H9 (cell line): ENCODE measurements around the gene CCDC33. TPM values are rescaled to one million over a fixed set of nuclear protein-coding genes. Genes with fewer than 3 reads are reported as not detected.
A peak's percentile ranks its signal among the peaks of the same experiment; 100 is the strongest.

ENCODE experiments used
- DNase-seq: peaks from one replicate; pipeline ENCODE4 v3.0.0-alpha.2; 2017
- H2AFZ ChIP-seq: one replicate; pipeline ENCODE4 v1.6.1; 2013; ENCODE audit warnings: mild to moderate bottlenecking, low read length, control low read depth, moderate library complexity
- H2AK5ac ChIP-seq: 2 replicates; pipeline ENCODE4 v1.6.1; 2013; ENCODE audit warnings: low read length, control low read depth, mixed read lengths; ENCODE audit not compliant: insufficient read length
- H2BK120ac ChIP-seq: one replicate; pipeline ENCODE4 v1.6.1; 2013; ENCODE audit warnings: low read depth, mild to moderate bottlenecking, low read length, control low read depth, inconsistent platforms; ENCODE audit not compliant: poor library complexity, severe bottlenecking
- H2BK12ac ChIP-seq: 2 replicates; pipeline ENCODE4 v1.6.1; 2013; ENCODE audit warnings: low read length, control low read depth, mixed read lengths, low read depth; ENCODE audit not compliant: insufficient read length
- H2BK15ac ChIP-seq: 2 replicates; pipeline ENCODE4 v1.6.1; 2013; ENCODE audit warnings: low read depth, low read length, control low read depth
- H2BK20ac ChIP-seq: one replicate; pipeline ENCODE4 v1.6.1; 2013; ENCODE audit warnings: low read depth, mild to moderate bottlenecking, low read length, control low read depth, inconsistent platforms; ENCODE audit not compliant: poor library complexity, severe bottlenecking
- H2BK5ac ChIP-seq: 2 replicates; pipeline ENCODE4 v1.6.1; 2013; ENCODE audit warnings: low read length, control low read depth, mixed read lengths; ENCODE audit not compliant: insufficient read length
- H3K14ac ChIP-seq: 2 replicates; pipeline ENCODE4 v1.6.1; 2013; ENCODE audit warnings: low read length, control low read depth; ENCODE audit not compliant: insufficient read depth
- H3K18ac ChIP-seq: 2 replicates; pipeline ENCODE4 v1.6.1; 2013; ENCODE audit warnings: low read depth, mild to moderate bottlenecking, mixed read lengths, low read length, control low read depth; ENCODE audit not compliant: insufficient read length
- H3K23ac ChIP-seq: 2 replicates; pipeline ENCODE4 v1.6.1; 2013; ENCODE audit warnings: low read length, control low read depth, mixed read lengths, low read depth; ENCODE audit not compliant: insufficient read length
- H3K23me2 ChIP-seq: 2 replicates; pipeline ENCODE4 v1.6.1; 2013; ENCODE audit warnings: low read depth, mild to moderate bottlenecking, mixed read lengths, low read length, control low read depth; ENCODE audit not compliant: insufficient read length, poor library complexity, severe bottlenecking
- H3K27ac ChIP-seq: 2 replicates; pipeline ENCODE4 v1.5.1; 2013; ENCODE audit warnings: low read length, control low read depth, mixed read lengths, low read depth; ENCODE audit not compliant: insufficient read length
- H3K27me3 ChIP-seq: 2 replicates; pipeline ENCODE4 v1.6.1; 2013; ENCODE audit warnings: low read length, control low read depth, inconsistent platforms; ENCODE audit not compliant: insufficient read depth
- H3K4ac ChIP-seq: 2 replicates; pipeline ENCODE4 v1.6.1; 2013; ENCODE audit warnings: low read depth, mild to moderate bottlenecking, control low read depth, inconsistent platforms, low read length, moderate library complexity
- H3K4me1 ChIP-seq: 2 replicates; pipeline ENCODE4 v1.6.1; 2013; ENCODE audit warnings: low read length, control low read depth, inconsistent platforms; ENCODE audit not compliant: insufficient read depth
- H3K4me2 ChIP-seq: 2 replicates; pipeline ENCODE4 v1.6.1; 2013; ENCODE audit warnings: low read length, control low read depth, mixed read lengths; ENCODE audit not compliant: insufficient read length, insufficient read depth
- H3K56ac ChIP-seq: 2 replicates; pipeline ENCODE4 v1.6.1; 2013; ENCODE audit warnings: low read depth, mild to moderate bottlenecking, mixed read lengths, low read length, control low read depth; ENCODE audit not compliant: insufficient read length
- H3K79me1 ChIP-seq: 2 replicates; pipeline ENCODE4 v1.6.1; 2013; ENCODE audit warnings: low read depth, mild to moderate bottlenecking, moderate library complexity, low read length, control low read depth, inconsistent platforms; ENCODE audit not compliant: insufficient read depth, poor library complexity, severe bottlenecking
- H3K79me2 ChIP-seq: 2 replicates; pipeline ENCODE4 v1.6.1; 2013; ENCODE audit warnings: low read length, control low read depth, inconsistent platforms; ENCODE audit not compliant: insufficient read depth
- H3K9ac ChIP-seq: 2 replicates; pipeline ENCODE4 v1.6.1; 2013; ENCODE audit warnings: low read length, control low read depth, mixed read lengths; ENCODE audit not compliant: insufficient read length; ENCODE audit errors: extremely low read depth
- H3K9me3 ChIP-seq: one replicate; pipeline ENCODE4 v1.6.1; 2013; ENCODE audit warnings: low read depth, low read length, inconsistent platforms; ENCODE audit not compliant: control insufficient read depth
- H3T11ph ChIP-seq: one replicate; pipeline ENCODE4 v1.6.1; 2013; ENCODE audit warnings: mild to moderate bottlenecking, low read length, control low read depth, inconsistent platforms
- H4K20me1 ChIP-seq: one replicate; pipeline ENCODE4 v1.6.1; 2013; ENCODE audit not compliant: control insufficient read depth, insufficient read length, insufficient read depth
- H4K5ac ChIP-seq: 2 replicates; pipeline ENCODE4 v1.6.1; 2013; ENCODE audit warnings: low read depth, mild to moderate bottlenecking, mixed read lengths, low read length, control low read depth; ENCODE audit not compliant: insufficient read length
- H4K8ac ChIP-seq: replicated peaks from 2 replicates; pipeline ENCODE4 v1.6.1; 2013; ENCODE audit warnings: low read length, control low read depth, mixed read lengths, low read depth; ENCODE audit not compliant: insufficient read length
- H4K91ac ChIP-seq: 2 replicates; pipeline ENCODE4 v1.6.1; 2013; ENCODE audit warnings: low read depth, mild to moderate bottlenecking, moderate library complexity, mixed read lengths, low read length, control low read depth; ENCODE audit not compliant: insufficient read length
- H3K27ac Mint-ChIP-seq, 3 experiments: 2 replicates in 2 of 3; 3 replicates in 1 of 3; pipeline ENCODE4 v1.8.0; 2020 to 2021; ENCODE audit warnings: mixed read lengths in 3 of 3, mild to moderate bottlenecking in 1 of 3, moderate library complexity in 1 of 3
- H3K27me3 Mint-ChIP-seq: 2 replicates; pipeline ENCODE4 v1.8.0; 2021; ENCODE audit warnings: low read depth, mild to moderate bottlenecking, moderate library complexity, mixed read lengths
- H3K36me3 Mint-ChIP-seq, 3 experiments: 2 replicates in 2 of 3; 3 replicates in 1 of 3; pipeline ENCODE4 v1.8.0; 2020 to 2021; ENCODE audit warnings: low read depth in 3 of 3, mixed read lengths in 3 of 3; ENCODE audit not compliant: insufficient read depth in 1 of 3
- H3K4me1 Mint-ChIP-seq, 2 experiments: 2 replicates each; pipeline ENCODE4 v1.8.0; 2020; ENCODE audit warnings: mixed read lengths in 2 of 2
- H3K4me3 Mint-ChIP-seq, 2 experiments: 2 replicates in 1 of 2; 3 replicates in 1 of 2; pipeline ENCODE4 v1.8.0; 2020 to 2021; ENCODE audit warnings: mild to moderate bottlenecking in 2 of 2, mixed read lengths in 2 of 2, moderate library complexity in 1 of 2
- H3K9me3 Mint-ChIP-seq, 2 experiments: 2 replicates in 1 of 2; 3 replicates in 1 of 2; pipeline ENCODE4 v1.8.0; 2020; ENCODE audit warnings: mild to moderate bottlenecking in 2 of 2, mixed read lengths in 2 of 2, moderate library complexity in 1 of 2
- CTCF ChIP-seq: fragments of 200-600 bp; sonication (generic); conservative IDR thresholded peaks from 3 replicates; pipeline ENCODE4 v1.8.0; 2021; ENCODE audit warnings: antibody characterized with exemption, mild to moderate bottlenecking
- WGBS: extraction: QIAGEN DNeasy Blood & Tissue Kit; methylation state at CpG from one replicate; pipeline ENCODE4 v1.1.7; 2013; ENCODE audit warnings: missing lambda C conversion rate, low lambda C conversion rate, mixed read lengths; ENCODE audit not compliant: insufficient read length; ENCODE audit errors: extremely low coverage; 5-methylcytosine and 5-hydroxymethylcytosine counted together
- total RNA-seq: library from RNA; stranded (reverse); gene quantifications from 2 replicates; pipeline ENCODE4 v1.2.1, GENCODE V29; 2021

The CCDC33 gene
- total RNA-seq, 1 experiment from 2014 or later: 4.6 TPM

GRCh38 chr15:74367296-74367854 lies 131.2 kb downstream of the CCDC33 start, which contains the start of gene CYP11A1:
TSS of gene CYP11A1 (minus strand) at chr15:74367646. CDS start at chr15:74367585, 61 bp downstream.
- H3K4ac ChIP-seq: no peak within 1 kb of the TSS
- H3K14ac ChIP-seq: no peak within 1 kb of the TSS
- no peak within 1 kb of the TSS for H4K91ac ChIP-seq
- 0 out of 7 replicates have a peak, but pooled peaks cover 0 to 2% (median 0%) of the 10 kb centered on the region in 3 experiments for H3K36me3 Mint-ChIP-seq
- H2AK5ac ChIP-seq: no peak within 1 kb of the TSS
- no peak for DNase-seq
- no peaks in the 10 kb centered on the region for H3K79me2 ChIP-seq
- TF ChIP-seq CTCF: no peak
- no peak within 1 kb of the TSS for H3T11ph ChIP-seq
- peak within 1 kb of the TSS; percentile 22 for H3K4me2 ChIP-seq
- no peak within 1 kb of the TSS for H2BK5ac ChIP-seq
- H3K4me1 Mint-ChIP-seq: peaks cover 16 to 19% of the 10 kb centered on the region in 2 experiments
- H3K9ac ChIP-seq: no peak within 1 kb of the TSS
- H3K23ac ChIP-seq: no peak within 1 kb of the TSS
- H2BK20ac ChIP-seq: no peak within 1 kb of the TSS
- H3K27me3 Mint-ChIP-seq: peaks cover 52% of the 10 kb centered on the region
- no CpG with 5 or more reads among the region's 12 CpGs for WGBS
- peak within 1 kb of the TSS; percentile 24 to 38; a peak in 3 of 5 replicates for H3K4me3 Mint-ChIP-seq
- H2BK120ac ChIP-seq: no peak within 1 kb of the TSS
- H4K8ac ChIP-seq: no peak within 1 kb of the TSS
- no peak within 1 kb of the TSS for H3K18ac ChIP-seq
- H2BK15ac ChIP-seq: no peak within 1 kb of the TSS
- H3K9me3 ChIP-seq: no peaks in the 10 kb centered on the region
- no peaks in the 10 kb centered on the region for H4K20me1 ChIP-seq
- no peak within 1 kb of the TSS for H4K5ac ChIP-seq
- H3K27ac Mint-ChIP-seq: no peak within 1 kb of the TSS
- no peak within 1 kb of the TSS for H3K27ac ChIP-seq
- no peaks in the 10 kb centered on the region; the same call in 1 of the 2 replicates for H3K27me3 ChIP-seq
- H3K23me2 ChIP-seq: peaks cover 18% of the 10 kb centered on the region
- no peaks in the 10 kb centered on the region for H3K79me1 ChIP-seq
- H3K9me3 Mint-ChIP-seq: no peaks in the 10 kb centered on the region
- no peak within 1 kb of the TSS for H2BK12ac ChIP-seq
- H2AFZ ChIP-seq: no peak within 1 kb of the TSS
- H3K56ac ChIP-seq: no peak within 1 kb of the TSS
- H3K4me1 ChIP-seq: peaks cover 2% of the 10 kb centered on the region; the same call in 1 of the 2 replicates
